GM18909 (cell line): ENCODE data around the gene NCAM1.

Experiments
- ATAC-seq: cut with Tn5 transposase; IDR thresholded peaks from one replicate; pipeline ENCODE4 v1.9.1; 2021; ENCODE audit warnings: mild to moderate bottlenecking; ENCODE audit not compliant: unreplicated experiment, poor library complexity

Gene NCAM1

GRCh38 chr11:113269096-113269495 is 307.9 kb downstream of the NCAM1 start:
- no peak for ATAC-seq

GRCh38 chr11:113269636-113270035 is 308.4 kb downstream of the NCAM1 start:
- ATAC-seq, result no peak

- ATAC-seq, result no peak
These were observed 308.9 kb downstream of the NCAM1 start for GRCh38 chr11:113270080-113270479.

GRCh38 chr11:113271551-113272245 is 310.5 kb downstream of the NCAM1 start:
- ATAC-seq, result no peak

GRCh38 chr11:113272281-113272680 is 311.1 kb downstream of the NCAM1 start:
- no peak for ATAC-seq

GRCh38 chr11:113272927-113273615 is 311.9 kb downstream of the NCAM1 start:
- ATAC-seq, result no peak

- no peak for ATAC-seq
These were observed 312.5 kb downstream of the NCAM1 start for GRCh38 chr11:113273720-113274119.

- ATAC-seq, result no peak
These were observed 313.7 kb downstream of the NCAM1 start for GRCh38 chr11:113274713-113275582.

- no peak for ATAC-seq
These were observed 314.4 kb downstream of the NCAM1 start for GRCh38 chr11:113275602-113276001.

- no peak for ATAC-seq
These were observed 315.2 kb downstream of the NCAM1 start for GRCh38 chr11:113276466-113276865.

GRCh38 chr11:113277907-113278306 is 316.7 kb downstream of the NCAM1 start:
- ATAC-seq, result no peak

GRCh38 chr11:113278481-113278880 is 317.3 kb downstream of the NCAM1 start:
- ATAC-seq, result no peak

GRCh38 chr11:113278925-113279324 is 317.7 kb downstream of the NCAM1 start:
- no peak for ATAC-seq

GRCh38 chr11:113279591-113279990 is 318.4 kb downstream of the NCAM1 start:
- ATAC-seq, result no peak

GRCh38 chr11:113281052-113281725 is 320.0 kb downstream of the NCAM1 start:
- ATAC-seq, result no peak

GRCh38 chr11:113282898-113283437 is 321.7 kb downstream of the NCAM1 start:
- no peak for ATAC-seq

GRCh38 chr11:113283881-113284280 is 322.7 kb downstream of the NCAM1 start:
- ATAC-seq, result no peak

- no peak for ATAC-seq
These were observed 324.8 kb downstream of the NCAM1 start for GRCh38 chr11:113286009-113286408.

- no peak for ATAC-seq
These were observed 325.6 kb downstream of the NCAM1 start for GRCh38 chr11:113286509-113287497.
